ENCODE results near the gene DDX3X. TPM values are rescaled to one million over a fixed set of nuclear protein-coding genes. Genes with fewer than 3 reads are reported as not detected.
A peak's percentile ranks its signal among the peaks of the same experiment; 100 is the strongest.

Gene DDX3X
- total and polyA plus RNA-seq, 2 donors (not counting 1 experiment from before 2014, with no cell fraction given), result 97.6 to 216 TPM

DNA sequence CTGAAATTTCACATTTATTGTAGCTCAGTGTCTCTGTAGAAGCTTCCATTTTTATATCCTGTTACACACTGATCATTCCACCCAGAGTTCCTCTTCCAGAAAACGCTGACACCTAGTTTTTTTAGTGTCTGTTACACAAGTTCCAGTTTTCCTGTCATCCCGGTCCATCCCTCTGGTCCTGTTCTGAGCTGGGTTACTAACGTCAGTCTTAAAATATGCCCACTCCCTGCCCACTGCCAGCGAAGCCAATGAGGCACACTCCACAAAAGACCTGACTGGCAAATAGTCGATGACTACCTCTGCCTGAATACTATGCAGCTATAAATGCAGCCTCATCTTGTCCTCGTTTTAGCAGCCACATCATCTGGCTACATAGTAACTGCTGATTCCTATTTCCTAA, 30.9 kb upstream of the DDX3X start:
- no peak overlapping the region for H2AFZ ChIP-seq (ENCODE audit: low read length)
- H4K20me1 ChIP-seq (ENCODE audit: control insufficient read depth, extremely low read depth, insufficient read depth, low read length), result no peaks in the 10 kb centered on the region
- peaks cover 9% of the 10 kb centered on the region for H3K4me1 ChIP-seq (ENCODE audit: control insufficient read depth, extremely low read depth, insufficient read depth, low read length)
- no peaks in the 10 kb centered on the region for H3K79me2 ChIP-seq (ENCODE audit: control insufficient read depth, insufficient read depth, low read length)
- no peak overlapping the region for H3K27ac ChIP-seq (ENCODE audit: insufficient read depth, low read length)
- no peak overlapping the region for H3K9ac ChIP-seq (ENCODE audit: insufficient read depth, low read length)
- no peak overlapping the region for H3K4me3 ChIP-seq (replicated peaks in 1 of 4; ENCODE audit: control extremely low read depth in 1 of 4, insufficient read depth in 1 of 4, low read depth in 3 of 4, low read length in 4 of 4)
- H3K9me3 ChIP-seq (ENCODE audit: control insufficient read depth, insufficient read depth, low read depth, low read length), result no peaks in the 10 kb centered on the region
- H3K36me3 ChIP-seq (ENCODE audit: control insufficient read depth, insufficient read depth, low read length), result no peaks in the 10 kb centered on the region
- no peak overlapping the region for H3K4me2 ChIP-seq (ENCODE audit: extremely low read depth, insufficient read depth, low read length)
- no peaks in the 10 kb centered on the region for H3K27me3 ChIP-seq (ENCODE audit: control insufficient read depth, insufficient read depth, low read length)
- DNase-seq (ENCODE audit: low read depth in 2 of 2), result peak in 1 of 2 donors; percentile 38
- TF ChIP-seq EZH2 (IDR thresholded peaks at IDR 0.05; ENCODE audit: low read length, missing control alignments), result no peak
- TF ChIP-seq, protein P1, sequence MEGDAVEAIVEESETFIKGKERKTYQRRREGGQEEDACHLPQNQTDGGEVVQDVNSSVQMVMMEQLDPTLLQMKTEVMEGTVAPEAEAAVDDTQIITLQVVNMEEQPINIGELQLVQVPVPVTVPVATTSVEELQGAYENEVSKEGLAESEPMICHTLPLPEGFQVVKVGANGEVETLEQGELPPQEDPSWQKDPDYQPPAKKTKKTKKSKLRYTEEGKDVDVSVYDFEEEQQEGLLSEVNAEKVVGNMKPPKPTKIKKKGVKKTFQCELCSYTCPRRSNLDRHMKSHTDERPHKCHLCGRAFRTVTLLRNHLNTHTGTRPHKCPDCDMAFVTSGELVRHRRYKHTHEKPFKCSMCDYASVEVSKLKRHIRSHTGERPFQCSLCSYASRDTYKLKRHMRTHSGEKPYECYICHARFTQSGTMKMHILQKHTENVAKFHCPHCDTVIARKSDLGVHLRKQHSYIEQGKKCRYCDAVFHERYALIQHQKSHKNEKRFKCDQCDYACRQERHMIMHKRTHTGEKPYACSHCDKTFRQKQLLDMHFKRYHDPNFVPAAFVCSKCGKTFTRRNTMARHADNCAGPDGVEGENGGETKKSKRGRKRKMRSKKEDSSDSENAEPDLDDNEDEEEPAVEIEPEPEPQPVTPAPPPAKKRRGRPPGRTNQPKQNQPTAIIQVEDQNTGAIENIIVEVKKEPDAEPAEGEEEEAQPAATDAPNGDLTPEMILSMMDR (conservative IDR thresholded peaks at IDR 0.05 in 1 of 2, IDR thresholded peaks at IDR 0.05 in 1 of 2; ENCODE audit: low read depth in 1 of 2, low read length in 2 of 2), result no peak

DNA sequence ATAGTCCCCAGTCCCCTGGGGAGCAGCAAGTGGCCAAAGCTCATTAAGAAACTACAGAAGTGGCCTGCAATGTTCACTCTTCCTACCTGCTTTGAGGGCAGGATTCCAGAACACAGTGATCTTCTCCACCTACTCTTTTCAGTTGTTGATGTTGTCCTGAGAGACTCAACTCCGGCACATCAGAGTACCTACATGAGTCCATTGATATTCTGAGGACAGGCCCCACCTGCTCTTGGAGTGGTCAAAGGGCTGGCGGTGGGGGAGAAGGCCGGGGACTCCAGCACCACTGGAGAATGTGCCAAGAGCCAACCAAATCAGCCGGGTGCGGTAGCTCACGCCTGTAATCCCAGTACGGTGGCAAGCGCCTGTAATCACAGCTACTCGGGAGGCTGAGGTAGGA, 29.8 kb upstream of the DDX3X start:
- H2AFZ ChIP-seq (ENCODE audit: low read length), result no peak overlapping the region
- H3K79me2 ChIP-seq (ENCODE audit: control insufficient read depth, insufficient read depth, low read length), result no peaks in the 10 kb centered on the region
- no peak overlapping the region for H3K4me2 ChIP-seq (ENCODE audit: extremely low read depth, insufficient read depth, low read length)
- no peak overlapping the region for H3K27ac ChIP-seq (ENCODE audit: insufficient read depth, low read length)
- no peak overlapping the region for H3K9ac ChIP-seq (ENCODE audit: insufficient read depth, low read length)
- peaks cover 9% of the 10 kb centered on the region for H3K4me1 ChIP-seq (ENCODE audit: control insufficient read depth, extremely low read depth, insufficient read depth, low read length)
- DNase-seq (ENCODE audit: low read depth in 2 of 2), result no peak
- no peaks in the 10 kb centered on the region for H3K36me3 ChIP-seq (ENCODE audit: control insufficient read depth, insufficient read depth, low read length)
- no peak overlapping the region for H3K4me3 ChIP-seq (replicated peaks in 1 of 4; ENCODE audit: control extremely low read depth in 1 of 4, insufficient read depth in 1 of 4, low read depth in 3 of 4, low read length in 4 of 4)
- H4K20me1 ChIP-seq (ENCODE audit: control insufficient read depth, extremely low read depth, insufficient read depth, low read length), result no peaks in the 10 kb centered on the region
- TF ChIP-seq EZH2 (IDR thresholded peaks at IDR 0.05; ENCODE audit: low read length, missing control alignments), result no peak
- H3K27me3 ChIP-seq (ENCODE audit: control insufficient read depth, insufficient read depth, low read length), result no peaks in the 10 kb centered on the region
- H3K9me3 ChIP-seq (ENCODE audit: control insufficient read depth, insufficient read depth, low read depth, low read length), result no peaks in the 10 kb centered on the region

DNA sequence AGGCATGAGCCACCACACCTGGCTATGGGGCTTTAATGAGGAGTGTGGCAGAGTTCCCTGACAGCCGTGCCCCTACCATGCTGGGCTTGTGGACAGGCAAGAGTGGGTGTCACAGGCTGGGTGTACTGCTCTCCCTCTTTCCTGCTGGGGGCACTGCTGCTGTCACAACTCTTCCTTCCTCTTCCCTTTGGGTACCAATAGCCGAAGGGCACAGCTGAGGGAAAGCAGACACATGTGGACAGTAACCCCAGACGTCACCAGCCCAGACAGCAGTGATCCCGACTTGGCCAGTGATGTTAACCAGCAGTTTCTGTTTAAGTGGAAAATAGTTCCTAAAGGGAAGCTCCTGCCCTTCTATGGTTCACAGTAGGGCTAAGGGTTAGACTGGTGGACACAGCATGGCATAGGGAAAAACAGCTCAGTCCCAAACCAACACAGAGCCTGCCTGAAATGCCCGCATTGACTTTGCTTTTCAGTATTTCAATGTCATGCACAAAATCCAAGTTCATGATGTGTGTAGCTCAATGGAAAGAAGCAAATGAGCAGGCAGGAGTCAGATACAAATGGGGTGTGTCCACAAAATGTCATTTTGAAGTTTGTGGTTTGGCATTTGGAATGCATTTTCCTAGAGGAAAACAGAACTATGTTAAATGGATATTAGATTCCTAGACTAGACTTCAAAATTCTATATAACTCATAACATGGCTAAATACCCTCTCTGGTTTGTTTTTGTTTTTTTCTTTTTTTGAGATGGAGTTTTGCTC, 24.9 kb upstream of the DDX3X start:
- no peak overlapping the region for H3K4me3 ChIP-seq (replicated peaks in 1 of 4; ENCODE audit: control extremely low read depth in 1 of 4, insufficient read depth in 1 of 4, low read depth in 3 of 4, low read length in 4 of 4)
- H2AFZ ChIP-seq (ENCODE audit: low read length), result no peak overlapping the region

More for the DNA sequence above, 24.9 kb upstream of the DDX3X start:
- peak in 1 of 2 donors; percentile 51 for DNase-seq (ENCODE audit: low read depth in 2 of 2)
- Histone ChIP-seq H4K20me1 (ENCODE audit: control insufficient read depth, extremely low read depth, insufficient read depth, low read length) (no peaks in the 10 kb centered on the region), H3K36me3 (ENCODE audit: control insufficient read depth, insufficient read depth, low read length) (no peaks in the 10 kb centered on the region), H3K4me2 (ENCODE audit: extremely low read depth, insufficient read depth, low read length) (no peak overlapping the region), H3K27me3 (ENCODE audit: control insufficient read depth, insufficient read depth, low read length) (no peaks in the 10 kb centered on the region), H3K79me2 (ENCODE audit: control insufficient read depth, insufficient read depth, low read length) (no peaks in the 10 kb centered on the region), H3K9me3 (ENCODE audit: control insufficient read depth, insufficient read depth, low read depth, low read length) (no peaks in the 10 kb centered on the region), H3K4me1 (ENCODE audit: control insufficient read depth, extremely low read depth, insufficient read depth, low read length) (no peaks in the 10 kb centered on the region), H3K27ac (ENCODE audit: insufficient read depth, low read length) (no peak overlapping the region), H3K9ac (ENCODE audit: insufficient read depth, low read length) (no peak overlapping the region)
- TF ChIP-seq EZH2 (IDR thresholded peaks at IDR 0.05; ENCODE audit: low read length, missing control alignments), result no peak
- TF ChIP-seq, protein P1 (conservative IDR thresholded peaks at IDR 0.05 in 1 of 2, IDR thresholded peaks at IDR 0.05 in 1 of 2; ENCODE audit: low read depth in 1 of 2, low read length in 2 of 2), result no peak

Data from fibroblast of lung (primary cell).